Spleen (tissue), 11 donors: Measurements from ENCODE around the gene ADPRH. TPM values are rescaled to one million over a fixed set of nuclear protein-coding genes. Genes with fewer than 3 reads are reported as not detected.

Experiments
- DNase-seq: peaks from one replicate; pipeline ENCODE4 v3.0.0-alpha.2; 2020
- H3K27ac ChIP-seq, 8 donors: fragments of 200-600 bp; sonication (generic) in 7 of 8; 1 replicate in 4 of 8; 2 replicates in 4 of 8; pipeline versions ENCODE4 v1.5.0 to v1.8.0; 2016 to 2021; ENCODE audit warnings: inconsistent platforms in 4 of 8, mild to moderate bottlenecking in 4 of 8, moderate library complexity in 1 of 8
- H3K27me3 ChIP-seq, 7 donors: fragments of 200-600 bp; sonication (generic) in 6 of 7; replicated peaks in 1 of 7; 1 replicate in 4 of 7; 2 replicates in 3 of 7; pipeline versions ENCODE4 v1.5.0 to v1.8.0; 2016 to 2021; ENCODE audit warnings: inconsistent platforms in 3 of 7, mild to moderate bottlenecking in 1 of 7
- H3K36me3 ChIP-seq, 6 donors: fragments of 200-600 bp; sonication (generic) in 5 of 6; 1 replicate in 4 of 6; 2 replicates in 2 of 6; pipeline versions ENCODE4 v1.5.0 to v1.8.0; 2016 to 2021; ENCODE audit warnings: inconsistent platforms in 2 of 6
- H3K4me1 ChIP-seq, 6 donors: fragments of 200-600 bp; sonication (generic) in 5 of 6; 1 replicate in 3 of 6; 2 replicates in 3 of 6; pipeline versions ENCODE4 v1.5.0 to v1.8.0; 2016 to 2021; ENCODE audit warnings: inconsistent platforms in 3 of 6
- H3K4me3 ChIP-seq, 8 donors: fragments of 200-600 bp; sonication (generic) in 7 of 8; 1 replicate in 4 of 8; 2 replicates in 4 of 8; pipeline versions ENCODE4 v1.5.0 to v1.8.0; 2016 to 2021; ENCODE audit warnings: inconsistent platforms in 4 of 8, mild to moderate bottlenecking in 4 of 8, moderate library complexity in 2 of 8
- H3K9me3 ChIP-seq, 8 donors: fragments of 200-600 bp; sonication (generic) in 7 of 8; 1 replicate in 4 of 8; 2 replicates in 4 of 8; pipeline versions ENCODE4 v1.5.0 to v1.8.0; 2016 to 2021; ENCODE audit warnings: inconsistent platforms in 4 of 8
- CTCF ChIP-seq, 11 experiments: fragments of 200-600 bp in 7 of 11; fragments of 450-650 bp in 4 of 11; sonication (generic) in 4 of 11; IDR thresholded peaks in 8 of 11; conservative IDR thresholded peaks in 3 of 11; 1 replicate in 7 of 11; 2 replicates in 4 of 11; pipeline versions ENCODE4 v1.4.0 to v1.8.0; 2016 to 2021; ENCODE audit warnings: antibody characterized with exemption in 11 of 11, inconsistent platforms in 4 of 11, mild to moderate bottlenecking in 1 of 11
- POLR2A ChIP-seq, 3 donors: fragments of 450-650 bp; IDR thresholded peaks; one replicate each; pipeline ENCODE4 v1.5.1; 2017; ENCODE audit warnings: antibody characterized with exemption in 3 of 3, mild to moderate bottlenecking in 1 of 3
- POLR2AphosphoS5 ChIP-seq, 3 donors: sonication (generic); formaldehyde crosslinking; IDR thresholded peaks; one replicate each; pipeline ENCODE4 v1.5.1; 2017; ENCODE audit warnings: antibody characterized with exemption in 3 of 3
- WGBS, 5 donors: extraction: QIAGEN DNeasy Blood & Tissue Kit in 3 of 5; methylation state at CpG; one replicate each; pipeline versions ENCODE4 v1.1.5 to v1.1.7; 2013 to 2018; 5-methylcytosine and 5-hydroxymethylcytosine counted together
- intact Hi-C: fragments of 100-400 bp; cut with DNase I; formaldehyde crosslinking; loops from one replicate; pipeline ENCODE4 v1.15.0; 2023; ENCODE audit warnings: low total_unique reads
- polyA plus RNA-seq, 3 donors: library from polyadenylated mRNA; stranded (reverse); fragments of 200-250 nt; gene quantifications; one replicate each; pipeline ENCODE4 v1.2.1, GENCODE V29; 2013
- total RNA-seq, 7 donors: library from RNA; depleted of rRNA in 3 of 7; stranded (reverse); fragments of >200 nt in 3 of 7; fragmentation: NEBNext Ultra II Directional in 4 of 7; extraction: Animal tissue kit (Norgen Biotek cat#: 25700) in 4 of 7; gene quantifications; one replicate each; pipeline versions ENCODE4 v1.1.0 to v1.2.1, GENCODE V29; 2016 to 2021
- donor health status: healthy with polysubstance abuse.
- donor health status: DM: no; HTN: no; CAD: no; lungs with moderate emphysema.
- donor health status: DM: no; HTN: no; CAD: no.
- donor health status: Bipolar disorder and iron deficiency.
- donor health status: healthy.
- donor health status: DM: no; HTN: no; CAD: no.
- donor health status: DM: yes; HTN: yes; CAD: no.

The ADPRH gene
- total and polyA plus RNA-seq, 10 donors, result 7.1 to 29.2 (median 18.1) TPM

GRCh38 chr3:119582178-119582577 lies 2.9 kb downstream of the ADPRH start:
- WGBS, 5 donors, result 67 to 81% (median 72%) methylated on average over 6 of the region's 6 CpGs
- TF ChIP-seq POLR2AphosphoS5 (IDR thresholded peaks at IDR 0.05) (no peak), POLR2A (IDR thresholded peaks at IDR 0.05) (no peak)
- Histone ChIP-seq H3K9me3 (no peaks in the 10 kb centered on the region), H3K27ac (peak overlapping the region in 1 of 8 donors; percentile 94), H3K4me1 (peaks cover 0 to 51% (median 28%) of the 10 kb centered on the region in 6 donors), H3K36me3 (peaks cover 0 to 26% (median 2%) of the 10 kb centered on the region in 6 donors), H3K27me3 (no peaks in the 10 kb centered on the region), H3K4me3 (no peak overlapping the region)
- intact Hi-C loops, result loop anchor here (10.0 kb wide), 1 partner anchor 83 kb away; the partner anchor contains the start of gene POPDC2
- DNase-seq, result no peak

DNA sequence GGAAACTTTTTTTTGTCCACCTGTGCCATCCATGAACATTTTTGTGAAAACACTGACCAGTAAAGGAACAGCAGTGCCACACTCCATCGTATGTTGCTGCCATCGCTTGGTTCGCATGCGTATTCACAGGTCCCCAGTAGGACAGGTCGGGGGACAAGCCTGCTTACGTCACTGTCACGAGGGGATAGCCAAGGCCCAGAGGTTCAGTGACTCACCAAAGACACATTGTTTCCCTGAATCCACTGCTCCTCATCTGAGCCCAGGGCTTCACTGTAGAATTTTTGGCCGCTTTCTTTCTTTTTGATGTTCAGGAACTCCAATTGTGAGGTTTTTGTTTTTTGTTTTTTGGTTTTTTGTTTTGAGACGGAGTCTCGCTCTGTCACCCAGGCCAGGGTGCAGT lies 5.9 kb downstream of the ADPRH start:
- Histone ChIP-seq H3K4me1 (peaks cover 5 to 64% (median 31%) of the 10 kb centered on the region in 6 donors), H3K36me3 (peaks cover 0 to 26% (median 4%) of the 10 kb centered on the region in 6 donors), H3K27ac (peak overlapping the region in 1 of 8 donors; percentile 47), H3K9me3 (peaks cover 0 to 3% (median 0%) of the 10 kb centered on the region in 8 donors), H3K27me3 (no peaks in the 10 kb centered on the region), H3K4me3 (no peak overlapping the region)
- WGBS, 5 donors, result 91 to 95% (median 94%) methylated on average over 10 of the region's 10 CpGs
- intact Hi-C loops, result loop anchor here (10.0 kb wide), 1 partner anchor 80 kb away; the partner anchor contains the start of gene POPDC2
- DNase-seq, result no peak
- TF ChIP-seq POLR2A (IDR thresholded peaks at IDR 0.05), result no peak
- no peak for TF ChIP-seq CTCF (IDR thresholded peaks at IDR 0.05 in 8 of 11, conservative IDR thresholded peaks at IDR 0.05 in 3 of 11)
- TF ChIP-seq POLR2AphosphoS5 (IDR thresholded peaks at IDR 0.05), result no peak

DNA sequence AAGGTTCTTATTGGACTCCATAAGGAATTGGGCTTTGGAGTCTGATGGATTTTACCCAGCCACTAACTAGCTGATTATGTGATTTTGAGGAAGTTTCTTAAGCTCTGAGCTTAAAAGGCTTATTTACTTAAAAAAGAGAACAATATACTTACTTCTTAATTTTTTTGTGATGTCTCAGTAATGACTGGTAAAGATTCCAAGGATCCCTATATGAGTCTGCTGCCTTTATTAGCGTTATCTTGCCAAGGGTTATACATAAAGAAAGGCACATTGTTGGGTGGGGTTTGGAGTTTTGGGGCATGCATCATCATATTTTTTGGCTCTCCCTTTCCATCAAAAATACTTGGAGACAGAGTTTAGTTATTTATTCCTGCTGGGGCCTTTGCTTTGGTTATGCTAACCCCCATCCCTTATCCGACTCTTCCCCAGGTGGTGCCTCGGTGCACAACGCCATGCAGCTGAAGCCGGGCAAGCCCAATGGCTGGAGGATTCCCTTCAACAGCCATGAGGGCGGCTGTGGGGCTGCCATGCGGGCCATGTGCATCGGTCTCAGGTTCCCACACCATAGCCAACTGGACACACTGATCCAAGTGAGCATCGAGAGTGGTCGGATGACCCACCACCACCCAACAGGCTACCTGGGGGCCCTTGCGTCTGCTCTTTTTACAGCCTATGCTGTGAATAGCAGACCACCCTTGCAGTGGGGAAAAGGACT lies 6.7 kb downstream of the ADPRH start:
- Histone ChIP-seq H3K27me3 (no peaks in the 10 kb centered on the region), H3K4me3 (no peak overlapping the region), H3K4me1 (peaks cover 0 to 56% (median 26%) of the 10 kb centered on the region in 6 donors), H3K36me3 (peaks cover 0 to 26% (median 4%) of the 10 kb centered on the region in 6 donors), H3K27ac (peak overlapping the region in 4 of 8 donors; percentile 21 to 63 (median 52)), H3K9me3 (peaks cover 0 to 11% (median 0%) of the 10 kb centered on the region in 8 donors)
- intact Hi-C loops, result loop anchor here (10.0 kb wide), 1 partner anchor 79 kb away; the partner anchor contains the start of gene POPDC2
- DNase-seq, result no peak
- TF ChIP-seq POLR2A (IDR thresholded peaks at IDR 0.05) (no peak), POLR2AphosphoS5 (IDR thresholded peaks at IDR 0.05) (no peak), CTCF (IDR thresholded peaks at IDR 0.05 in 8 of 11, conservative IDR thresholded peaks at IDR 0.05 in 3 of 11) (no peak)
- WGBS, 5 donors, result 96 to 98% (median 97%) methylated on average over 10 to 11 of the region's 11 CpGs

- Histone ChIP-seq H3K27ac (peak overlapping the region in 5 of 8 donors; percentile 21 to 70 (median 55)), H3K27me3 (no peaks in the 10 kb centered on the region), H3K36me3 (peaks cover 0 to 26% (median 4%) of the 10 kb centered on the region in 6 donors), H3K4me1 (peaks cover 0 to 49% (median 23%) of the 10 kb centered on the region in 6 donors), H3K4me3 (no peak overlapping the region), H3K9me3 (peaks cover 0 to 11% (median 0%) of the 10 kb centered on the region in 8 donors)
- DNase-seq, result no peak
- intact Hi-C loops, result loop anchor here (10.0 kb wide), 1 partner anchor 78 kb away; the partner anchor contains the start of gene POPDC2
- WGBS, 5 donors, result 65 to 79% (median 70%) methylated on average over 3 of the region's 3 CpGs
- TF ChIP-seq POLR2A (IDR thresholded peaks at IDR 0.05) (no peak), CTCF (IDR thresholded peaks at IDR 0.05 in 8 of 11, conservative IDR thresholded peaks at IDR 0.05 in 3 of 11) (no peak)
Observed at GRCh38 chr3:119586733-119587172, 7.5 kb downstream of the ADPRH start.
